HUDEP-2 (cell line): ENCODE measurements around the gene CARMIL3.
"Not testable (repeated sequence)": the region's sequence is repeated elsewhere in the genome, so short reads cannot be mapped to it uniquely, and the experiment has no call there.

Experiments
- DNase-seq, 76 experiments: peaks; one replicate each; lab custom pipeline; 2025; ENCODE audit not compliant: unreplicated experiment in 76 of 76; lab: John Stamatoyannopoulos, UW

The CARMIL3 gene

GRCh38 chr14:24051789-24052655, at the start of gene CARMIL3:
TSS of gene CARMIL3 (plus strand) at chr14:24052009. CDS start at chr14:24052154, 145 bp downstream.
- DNase-seq = peak in 47 of 76 experiments; percentile 2 to 55 (median 24)

GRCh38 chr14:24006471-24006816, 45.4 kb upstream of the CARMIL3 start:
- not testable (repeated sequence) for DNase-seq

GRCh38 chr14:24006817-24007652, 44.8 kb upstream of the CARMIL3 start:
- peak in 46 of 76 experiments; percentile 3 to 60 (median 36) for DNase-seq

- DNase-seq = no peak
Measured at GRCh38 chr14:24011051-24011450, 40.8 kb upstream of the CARMIL3 start.

- DNase-seq = not testable (repeated sequence)
Measured at GRCh38 chr14:24012726-24013273, 39.0 kb upstream of the CARMIL3 start.

- peak in 52 of 76 experiments; percentile 3 to 78 (median 46) for DNase-seq
Measured at GRCh38 chr14:24013654-24014514, 37.9 kb upstream of the CARMIL3 start.

GRCh38 chr14:24015745-24016144, 36.1 kb upstream of the CARMIL3 start:
- DNase-seq = not testable (repeated sequence)

GRCh38 chr14:24018978-24019377, 32.8 kb upstream of the CARMIL3 start:
- DNase-seq = not testable (repeated sequence)

- DNase-seq = peak in 2 of 76 experiments; percentile 1 to 6
Measured at GRCh38 chr14:24019944-24020343, 31.9 kb upstream of the CARMIL3 start.

- DNase-seq = not testable (repeated sequence)
Measured at GRCh38 chr14:24020520-24020919, 31.3 kb upstream of the CARMIL3 start.

- not testable (repeated sequence) for DNase-seq
Measured at GRCh38 chr14:24024939-24025418, 26.8 kb upstream of the CARMIL3 start.

- not testable (repeated sequence) for DNase-seq
Measured at GRCh38 chr14:24029687-24030086, 22.1 kb upstream of the CARMIL3 start.

- not testable (repeated sequence) for DNase-seq
Measured at GRCh38 chr14:24031331-24031730, 20.5 kb upstream of the CARMIL3 start.

- peak in 18 of 76 experiments; percentile 15 to 89 (median 56) for DNase-seq
Measured at GRCh38 chr14:24032727-24033418, 18.9 kb upstream of the CARMIL3 start.

GRCh38 chr14:24035769-24036168, 16.0 kb upstream of the CARMIL3 start:
- peak in 1 of 76 experiments; percentile 57 for DNase-seq

GRCh38 chr14:24036169-24036962, 15.4 kb upstream of the CARMIL3 start:
- peak in 75 of 76 experiments; percentile 34 to 89 (median 80) for DNase-seq

- DNase-seq = not testable (repeated sequence)
Measured at GRCh38 chr14:24036963-24037657, 14.7 kb upstream of the CARMIL3 start.

- DNase-seq = no peak
Measured at GRCh38 chr14:24037658-24038037, 14.2 kb upstream of the CARMIL3 start.
